GM21526 (cell line): Measurements from ENCODE around the gene KRT86.
"Not testable (repeated sequence)": the region's sequence is repeated elsewhere in the genome, so short reads cannot be mapped to it uniquely, and the experiment has no call there.

Experiments
- ATAC-seq: cut with Tn5 transposase; IDR thresholded peaks from one replicate; pipeline ENCODE4 v1.9.1; 2021; ENCODE audit warnings: moderate library complexity; ENCODE audit not compliant: unreplicated experiment, low FRiP score

The KRT86 gene

DNA sequence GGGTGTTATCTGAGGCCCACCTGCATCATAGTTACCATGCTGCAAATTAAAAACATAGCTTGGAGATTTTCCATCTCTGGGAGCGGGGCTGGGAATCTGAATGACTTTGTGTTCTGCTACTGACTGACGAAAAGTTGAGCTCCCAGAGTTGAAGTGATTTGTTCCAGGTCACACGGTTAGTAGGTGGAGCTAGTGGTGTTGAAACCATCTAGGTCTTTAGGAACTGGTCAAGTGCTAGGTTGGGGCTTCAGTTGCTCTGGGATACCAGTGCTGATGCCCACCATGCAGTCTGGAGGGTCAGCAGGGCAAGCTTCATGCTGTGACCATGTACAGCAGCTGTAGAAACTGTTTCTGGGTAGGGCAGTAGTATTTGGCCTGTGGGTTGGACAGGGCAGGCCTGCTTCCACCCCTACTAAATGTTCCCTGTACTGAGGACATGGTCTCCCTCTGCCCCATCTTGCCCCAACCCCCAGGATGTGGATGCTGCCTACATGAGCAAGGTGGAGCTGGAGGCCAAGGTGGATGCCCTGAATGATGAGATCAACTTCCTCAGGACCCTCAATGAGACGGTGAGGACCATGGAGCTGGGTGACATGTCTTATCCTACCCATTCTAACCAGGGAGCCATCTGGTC lies 36.1 kb upstream of the KRT86 start:
- no peak for ATAC-seq

DNA sequence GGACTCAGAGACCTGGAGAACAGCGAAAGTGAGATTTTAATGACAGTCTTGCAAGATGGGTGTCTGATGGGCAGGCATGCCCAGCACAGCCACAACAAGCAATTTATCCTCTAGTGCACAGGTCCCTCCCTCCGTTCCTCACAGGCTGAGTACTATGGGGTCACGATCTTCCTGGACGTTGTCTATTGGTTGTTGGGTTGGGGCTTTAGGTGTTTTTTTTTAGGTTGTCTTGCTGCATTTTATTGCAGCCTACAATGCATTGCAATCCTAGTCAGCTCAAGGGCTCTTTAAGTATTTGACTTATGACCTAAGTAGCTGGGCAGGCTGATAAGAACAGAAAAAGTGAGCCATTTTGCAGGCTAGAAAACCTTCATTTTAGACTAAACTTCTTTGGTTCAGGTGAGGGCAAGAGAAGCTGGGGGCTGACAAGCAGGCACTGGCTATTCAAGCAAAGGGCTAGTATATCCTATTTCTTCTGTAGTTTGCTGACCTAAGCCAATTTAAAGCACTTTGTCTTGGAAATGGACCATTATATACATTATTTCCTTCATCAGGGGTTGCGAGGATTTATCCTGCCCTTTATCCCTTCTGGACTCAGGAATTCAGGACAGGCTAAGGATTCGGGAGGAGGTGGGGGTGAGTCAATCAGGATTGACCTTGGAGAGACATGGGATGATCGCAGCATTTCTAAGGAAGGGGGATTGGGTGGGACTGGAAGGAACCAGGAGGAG lies 35.4 kb upstream of the KRT86 start:
- ATAC-seq = no peak

DNA sequence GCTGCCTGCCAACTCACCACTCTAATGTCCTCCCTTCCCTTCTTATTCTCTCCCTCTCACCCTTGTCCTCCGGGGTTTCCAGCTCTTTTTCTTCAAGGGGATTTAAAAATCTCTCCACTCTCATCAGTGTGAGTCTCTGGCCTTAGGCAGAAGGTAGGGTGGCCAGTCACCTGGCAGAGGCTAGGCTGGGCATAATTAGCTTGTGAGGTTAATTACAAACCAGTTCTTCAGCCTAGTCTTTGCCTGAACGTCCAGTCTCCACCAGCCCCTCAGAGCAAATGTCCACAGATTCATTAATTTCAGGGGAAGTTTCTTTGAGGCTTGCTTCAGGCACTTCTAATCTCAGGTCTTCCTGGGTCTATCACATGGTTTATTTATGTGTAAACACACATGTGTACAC lies 34.7 kb upstream of the KRT86 start:
- ATAC-seq = no peak

DNA sequence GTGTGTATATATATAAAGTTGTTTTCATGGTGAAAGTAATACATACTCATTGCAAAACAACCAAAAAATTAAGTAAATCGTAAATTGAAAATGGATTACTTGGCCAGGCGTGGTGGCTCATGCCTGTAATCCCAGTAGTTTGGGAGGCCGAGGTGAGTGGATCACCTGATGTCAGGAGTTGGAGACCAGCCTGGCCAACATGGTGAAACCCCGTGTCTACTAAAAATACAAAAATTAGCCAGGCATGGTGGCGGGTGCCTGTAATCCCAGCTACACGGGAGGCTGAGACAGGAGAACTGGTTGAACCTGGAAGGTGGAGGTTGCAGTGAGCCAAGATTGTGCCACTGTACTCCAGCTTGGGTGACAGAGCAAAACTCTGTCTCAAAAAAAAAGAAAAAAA lies 34.2 kb upstream of the KRT86 start:
- not testable (repeated sequence) for ATAC-seq

DNA sequence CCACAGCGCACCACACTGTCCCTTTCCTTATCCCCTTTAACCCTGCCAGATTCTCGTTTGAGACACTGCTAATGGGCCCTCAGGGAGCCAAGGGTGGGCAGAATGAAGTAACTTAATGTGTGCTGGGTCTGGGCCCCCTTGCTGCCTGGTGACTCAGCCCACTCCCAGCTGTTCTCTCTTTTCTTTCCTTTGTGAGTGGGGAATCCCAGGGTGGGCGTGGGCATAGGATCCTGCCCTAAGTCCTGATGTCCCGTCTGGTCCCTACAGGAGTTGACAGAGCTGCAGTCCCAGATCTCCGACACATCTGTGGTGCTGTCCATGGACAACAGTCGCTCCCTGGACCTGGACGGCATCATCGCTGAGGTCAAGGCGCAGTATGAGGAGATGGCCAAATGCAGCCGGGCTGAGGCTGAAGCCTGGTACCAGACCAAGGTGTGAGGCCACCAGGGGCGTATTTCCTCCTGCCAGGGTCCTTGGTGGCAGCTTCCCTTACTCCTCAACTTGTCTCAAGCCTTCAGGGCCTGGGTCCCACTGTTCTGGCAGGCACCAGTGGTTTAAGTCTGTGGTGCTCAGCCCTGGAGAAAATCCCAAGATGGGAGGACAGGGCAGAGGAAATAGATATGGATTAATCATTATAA lies 33.1 kb upstream of the KRT86 start:
- no peak for ATAC-seq

DNA sequence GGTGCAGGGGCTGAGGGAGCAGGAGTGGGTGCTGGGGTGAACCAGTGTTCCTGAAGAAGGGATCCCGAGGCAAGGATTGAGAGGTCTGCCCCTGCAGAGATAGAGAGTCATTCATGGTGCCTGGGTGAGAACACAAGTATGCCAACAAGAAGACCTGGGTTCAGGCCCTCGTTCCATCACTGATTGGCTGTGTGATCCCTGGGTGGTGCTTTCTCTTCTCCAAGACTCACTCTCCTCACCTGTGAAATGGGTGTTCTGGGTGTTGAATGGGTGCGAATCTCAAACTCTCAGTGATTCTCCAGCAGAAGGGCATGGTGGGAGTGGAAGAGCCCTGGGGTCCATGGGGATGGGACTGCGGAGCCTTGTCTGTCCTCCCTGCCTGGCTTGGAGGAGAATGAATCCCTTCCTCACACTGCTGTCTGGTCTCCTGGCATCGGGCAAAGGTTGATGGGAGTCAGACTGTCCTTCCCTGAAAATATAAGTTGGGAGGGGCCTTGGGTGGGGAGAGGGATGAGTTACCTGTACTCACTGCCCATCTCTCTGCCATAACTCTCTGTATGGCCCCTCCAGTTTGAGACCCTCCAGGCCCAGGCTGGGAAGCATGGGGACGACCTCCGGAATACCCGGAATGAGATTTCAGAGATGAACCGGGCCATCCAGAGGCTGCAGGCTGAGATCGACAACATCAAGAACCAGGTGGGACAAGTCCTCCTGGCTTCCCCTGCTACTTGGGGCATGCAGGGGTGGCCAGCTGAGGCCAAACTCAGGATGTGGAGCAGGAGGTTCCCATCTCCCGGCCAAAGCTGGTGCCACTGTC lies 31.8 kb upstream of the KRT86 start:
- ATAC-seq = no peak

DNA sequence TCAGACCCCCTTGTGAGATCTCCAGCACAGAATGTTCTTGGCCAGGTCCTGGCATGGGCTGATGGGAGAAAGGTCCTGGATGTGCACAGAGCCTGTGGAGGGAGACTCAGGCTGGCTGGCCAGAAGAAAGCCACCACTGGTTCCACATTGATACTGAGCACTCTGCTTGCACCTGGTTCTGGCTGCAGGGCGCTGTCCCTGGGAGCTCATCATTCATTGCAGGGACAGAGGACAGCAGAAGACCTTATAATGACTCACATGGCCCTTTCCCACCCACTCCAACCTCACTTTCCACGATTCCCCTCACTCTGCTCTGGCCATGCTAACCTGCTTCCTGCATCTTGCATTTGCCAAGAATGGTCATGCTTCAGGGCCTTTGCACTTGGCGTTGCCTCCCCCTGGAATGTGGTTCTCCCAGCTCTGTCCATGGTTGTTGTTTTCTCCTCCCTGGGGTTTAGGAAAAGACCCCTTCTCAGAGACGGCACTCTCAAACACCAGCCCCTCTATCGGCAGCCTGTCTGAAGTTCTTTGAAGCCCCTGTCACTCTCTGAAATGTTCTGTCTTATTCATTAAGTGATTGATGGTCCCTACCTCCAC lies 31.1 kb upstream of the KRT86 start:
- no peak for ATAC-seq

DNA sequence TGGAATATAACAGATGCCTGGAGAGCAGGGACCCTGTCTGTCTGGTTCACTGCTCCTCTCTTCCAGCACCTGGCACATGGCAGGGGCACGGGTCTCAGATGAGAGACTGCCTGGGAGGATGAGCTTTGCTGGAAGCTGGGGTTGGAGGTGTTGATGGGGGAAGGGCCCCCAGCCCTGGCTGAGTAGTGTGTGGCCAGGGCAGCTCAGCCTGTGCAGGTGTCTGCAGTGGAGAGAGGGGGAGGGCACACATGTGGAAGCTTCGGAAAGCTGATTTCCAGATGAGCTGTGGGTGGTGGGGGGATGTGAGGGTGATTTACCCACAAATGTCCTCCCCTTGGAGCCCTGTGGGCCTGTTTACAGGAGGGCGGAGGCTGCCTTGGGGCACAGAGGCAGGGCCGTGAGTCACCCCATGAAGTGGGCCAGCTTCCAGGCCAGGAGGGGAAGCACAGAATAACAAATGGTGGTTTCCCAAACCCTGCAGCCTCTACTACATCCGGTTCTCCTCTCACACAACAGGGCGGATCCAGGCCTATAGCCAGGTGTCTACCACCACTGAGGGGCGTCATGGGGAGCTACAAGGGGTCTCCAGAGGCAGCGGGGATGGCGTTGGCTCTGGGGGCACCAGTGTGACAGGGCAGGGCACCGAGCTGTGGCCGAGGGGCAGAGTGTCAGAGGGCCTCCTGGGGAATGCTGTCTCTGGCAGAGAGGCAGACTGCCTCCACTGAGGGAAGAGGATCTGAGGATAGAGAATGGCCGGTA lies 30.4 kb upstream of the KRT86 start:
- peak; percentile 79 for ATAC-seq

DNA sequence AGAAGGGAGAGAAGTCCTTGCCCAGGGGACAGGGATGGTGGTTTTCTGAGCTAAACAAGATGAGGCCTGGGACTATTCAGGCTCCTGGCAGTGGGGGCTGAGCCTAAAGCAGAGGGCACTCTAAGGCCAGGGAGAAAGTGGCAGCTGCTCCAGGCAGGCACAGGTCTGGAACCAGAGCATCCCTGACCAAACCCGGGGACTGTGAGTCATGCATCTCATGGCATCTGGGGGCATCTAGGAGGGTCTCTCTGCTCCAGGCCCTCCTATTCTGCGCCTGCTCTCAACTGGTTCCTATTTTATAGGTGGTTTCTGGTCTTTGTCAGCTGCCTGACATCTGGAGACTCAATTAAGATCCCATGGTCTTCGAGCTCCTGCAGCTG lies 29.8 kb upstream of the KRT86 start:
- ATAC-seq = no peak

DNA sequence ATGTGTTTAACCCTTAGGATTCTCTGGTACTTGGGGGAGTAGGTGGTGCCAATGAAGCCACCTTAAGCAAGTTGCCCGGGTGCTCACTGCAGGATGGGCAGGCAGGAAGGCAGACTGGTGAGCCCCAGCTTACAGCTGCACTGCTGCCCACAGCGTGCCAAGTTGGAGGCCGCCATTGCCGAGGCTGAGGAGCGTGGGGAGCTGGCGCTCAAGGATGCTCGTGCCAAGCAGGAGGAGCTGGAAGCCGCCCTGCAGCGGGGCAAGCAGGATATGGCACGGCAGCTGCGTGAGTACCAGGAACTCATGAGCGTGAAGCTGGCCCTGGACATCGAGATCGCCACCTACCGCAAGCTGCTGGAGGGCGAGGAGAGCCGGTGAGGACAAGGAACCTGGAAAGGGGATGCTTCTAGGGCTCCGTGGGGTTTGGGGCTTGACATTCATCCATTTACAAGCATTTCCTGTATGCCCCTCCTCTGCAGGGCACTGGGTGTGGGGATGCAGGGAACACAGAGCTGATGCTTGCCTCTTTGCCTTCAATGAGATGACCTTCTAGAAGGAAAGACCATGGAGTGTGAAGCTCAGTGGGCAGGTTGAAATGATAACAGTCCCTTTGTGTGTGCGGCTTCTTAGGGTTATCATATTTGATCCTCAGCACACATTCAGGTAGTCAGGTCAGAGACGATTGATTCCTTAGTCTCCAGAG lies 29.0 kb upstream of the KRT86 start:
- ATAC-seq = no peak

DNA sequence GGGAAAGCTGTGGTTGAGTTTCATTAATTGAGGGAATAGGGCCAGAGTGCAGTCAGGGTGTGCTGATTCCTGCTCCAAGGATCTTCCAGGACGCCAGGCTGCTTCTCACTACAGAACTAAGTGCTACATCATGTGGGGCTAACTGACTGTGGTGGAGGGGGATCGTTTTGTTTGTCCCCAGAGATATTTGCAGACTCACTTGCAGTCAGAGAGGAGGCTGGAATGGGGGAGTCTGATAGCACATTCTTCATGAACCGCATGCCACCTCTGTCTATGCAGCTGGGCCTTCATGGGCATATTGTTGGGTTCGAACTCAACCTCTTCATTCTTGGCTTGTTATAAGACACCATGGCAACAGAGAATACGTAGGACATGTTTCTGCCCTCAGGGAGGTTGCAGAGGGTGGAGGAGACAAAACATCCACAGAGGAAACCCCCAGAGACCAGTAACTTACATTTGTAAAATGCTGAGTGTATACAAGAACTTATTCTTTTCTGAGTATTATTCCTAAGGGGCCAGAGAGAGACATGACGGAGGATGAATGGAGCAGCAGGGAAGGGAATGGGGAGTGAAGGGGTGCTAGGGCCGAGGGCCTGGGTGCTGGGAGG lies 28.4 kb upstream of the KRT86 start:
- no peak for ATAC-seq

DNA sequence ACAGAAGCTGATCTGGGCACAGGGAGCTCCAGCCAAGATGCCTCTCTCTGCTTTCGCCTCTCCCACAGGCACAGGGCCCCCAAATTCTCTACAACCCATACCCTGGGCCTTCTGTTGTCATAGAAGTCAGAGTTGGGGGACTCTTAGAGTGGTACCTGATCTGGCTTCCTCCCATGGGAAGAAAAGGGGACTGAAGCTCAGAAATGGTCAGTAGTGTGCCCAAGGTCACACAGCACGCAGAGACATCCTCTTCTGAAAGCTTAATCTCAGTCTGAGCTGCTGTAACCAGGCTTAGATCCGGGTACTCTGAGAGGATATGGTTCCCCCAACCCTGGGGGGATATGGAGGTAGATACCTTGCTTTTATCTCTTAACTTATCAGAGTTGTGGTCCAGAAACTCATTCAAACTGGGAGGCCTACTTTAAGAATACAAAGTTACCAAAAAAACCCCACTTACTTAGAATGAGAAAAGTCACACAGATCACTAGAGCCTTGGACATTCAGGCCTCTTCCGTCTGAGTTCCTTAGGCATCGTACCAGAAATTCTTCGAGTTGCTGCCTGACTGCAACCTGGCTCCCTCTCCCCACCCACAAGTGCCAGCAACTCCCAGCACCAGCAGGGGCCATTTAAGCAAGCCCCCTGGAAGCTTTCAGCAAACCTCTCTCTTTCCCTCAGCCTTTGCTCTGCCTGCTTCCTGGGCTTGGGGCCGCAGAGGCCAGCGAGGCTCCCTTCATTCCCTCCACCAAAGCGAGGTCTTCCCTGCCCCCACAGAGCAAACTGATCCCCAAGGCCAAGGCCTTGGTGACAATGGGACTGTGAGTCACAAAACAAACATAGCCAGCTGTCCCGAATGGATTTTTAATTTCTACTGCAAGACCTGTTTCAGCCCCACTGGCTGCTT lies 27.5 kb upstream of the KRT86 start:
- ATAC-seq = no peak

DNA sequence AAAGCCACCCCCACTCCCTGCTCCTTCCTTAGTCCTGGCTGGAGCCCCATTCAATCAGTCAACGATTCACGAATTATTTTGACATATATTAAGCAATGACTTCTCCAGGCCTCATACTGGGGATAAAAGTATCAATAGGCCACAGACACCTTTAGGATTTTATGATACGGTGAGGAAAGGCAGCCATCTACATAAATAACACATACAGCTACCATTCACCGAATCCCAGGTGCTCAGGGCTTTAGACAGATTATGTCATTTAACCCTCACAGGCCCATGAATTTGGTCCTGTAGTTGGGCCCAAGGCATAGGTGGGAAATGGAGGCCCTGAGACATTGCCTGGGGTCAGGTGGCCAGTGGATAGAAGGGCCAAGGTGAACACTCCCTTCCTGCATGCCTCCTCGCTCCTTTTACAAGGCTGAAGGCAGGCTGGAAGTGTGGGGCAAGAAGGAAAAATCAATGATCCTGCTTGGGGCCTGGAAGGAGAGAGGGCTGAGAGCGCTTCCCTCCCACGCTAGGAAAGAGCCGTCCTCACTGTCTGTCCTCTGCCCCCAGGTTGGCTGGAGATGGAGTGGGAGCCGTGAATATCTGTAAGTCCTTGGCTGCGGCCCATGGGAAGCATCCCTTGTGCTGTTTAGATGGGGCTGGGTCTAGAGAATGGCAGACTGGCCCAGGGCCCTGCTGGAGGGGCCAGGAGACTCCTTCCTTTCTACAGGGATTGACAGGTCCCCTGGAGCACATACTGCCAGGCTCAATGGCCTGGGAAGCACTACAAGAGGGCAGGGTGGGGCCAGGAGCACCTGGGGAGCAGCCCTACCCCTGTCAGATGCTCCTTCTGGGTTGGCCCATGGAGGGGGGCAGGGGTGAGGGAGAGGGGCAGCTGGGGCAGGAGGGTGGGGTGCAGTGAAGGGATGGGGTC lies 26.6 kb upstream of the KRT86 start:
- ATAC-seq = no peak

DNA sequence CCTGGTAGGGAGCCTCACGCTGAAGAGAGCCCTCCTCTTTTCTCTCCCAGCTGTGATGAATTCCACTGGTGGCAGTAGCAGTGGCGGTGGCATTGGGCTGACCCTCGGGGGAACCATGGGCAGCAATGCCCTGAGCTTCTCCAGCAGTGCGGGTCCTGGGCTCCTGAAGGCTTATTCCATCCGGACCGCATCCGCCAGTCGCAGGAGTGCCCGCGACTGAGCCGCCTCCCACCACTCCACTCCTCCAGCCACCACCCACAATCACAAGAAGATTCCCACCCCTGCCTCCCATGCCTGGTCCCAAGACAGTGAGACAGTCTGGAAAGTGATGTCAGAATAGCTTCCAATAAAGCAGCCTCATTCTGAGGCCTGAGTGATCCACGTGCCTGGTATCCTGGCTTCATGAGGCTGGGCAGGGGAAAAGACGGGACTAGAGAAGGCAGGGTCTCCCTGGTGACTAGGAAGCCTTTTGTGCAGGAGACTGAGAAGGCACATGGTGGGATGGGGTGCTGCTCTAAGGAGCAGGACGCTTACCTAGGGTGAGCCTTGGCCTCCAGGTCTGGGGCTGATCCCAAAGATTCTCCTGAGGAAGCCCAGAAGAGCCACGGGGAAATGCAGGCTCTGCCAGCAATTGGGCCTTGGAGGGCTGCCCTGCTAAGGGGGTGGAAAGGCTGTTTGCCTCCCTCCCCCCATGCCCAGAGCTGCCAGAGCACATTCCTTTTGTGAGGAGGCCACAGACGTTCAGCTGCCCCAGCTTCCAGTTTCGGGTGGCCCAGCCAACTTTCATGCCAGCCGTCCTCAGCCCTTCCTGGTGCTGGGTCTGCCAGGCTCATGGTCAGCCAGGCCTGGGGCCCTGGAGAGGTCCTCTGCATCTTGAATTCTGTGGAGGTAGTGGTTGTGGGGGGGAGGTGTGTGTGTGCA lies 25.6 kb upstream of the KRT86 start:
- ATAC-seq = no peak

DNA sequence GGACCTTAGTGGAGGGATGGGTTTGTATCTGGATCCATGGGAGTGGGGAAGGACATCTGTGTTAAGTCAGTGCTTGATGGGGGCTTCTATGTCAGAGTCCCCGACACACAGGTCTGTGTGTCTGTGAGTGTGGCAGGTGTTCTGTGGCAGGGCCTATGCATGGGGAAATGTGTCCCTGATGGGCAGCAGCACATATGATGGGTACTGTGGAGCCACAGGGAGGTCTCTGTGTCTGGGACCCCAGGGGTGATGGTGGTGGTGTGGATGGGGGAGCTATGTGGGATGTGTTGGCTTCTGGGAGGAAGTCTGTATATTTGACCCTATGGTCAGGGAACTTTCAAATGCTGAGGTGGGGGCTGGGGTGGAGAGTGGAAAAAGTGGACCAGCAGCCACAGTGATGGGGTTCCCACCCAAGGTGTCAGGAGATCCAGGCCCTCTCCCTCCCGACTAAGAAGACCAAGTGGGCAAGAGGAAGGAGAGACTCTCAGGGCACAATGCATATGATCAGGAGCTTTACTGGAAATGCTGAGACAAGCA lies 24.9 kb upstream of the KRT86 start:
- no peak for ATAC-seq
